ENCODE data around the gene DRICH1.
"Not testable (repeated sequence)": the region's sequence is repeated elsewhere in the genome, so short reads cannot be mapped to it uniquely, and the experiment has no call there.

DRICH1 gene

GRCh38 chr22:23632178-23632577 lies at the start of gene DRICH1:
Gene DRICH1, minus strand, starts transcription at chr22:23632321. Its CDS starts 298 bp downstream, at chr22:23632023.
- DNase-seq = no peak
- in situ Hi-C loops (cut with MboI; ENCODE audit: low pct_unique_long_range_greater_than_20kb, low sequenced_read_pairs) = no loop called here

- no peak for DNase-seq
- in situ Hi-C loops (cut with MboI; ENCODE audit: low pct_unique_long_range_greater_than_20kb, low sequenced_read_pairs) = no loop called here
Observed at GRCh38 chr22:23681026-23681809, 49.1 kb upstream of the DRICH1 start.

- DNase-seq = no peak
- in situ Hi-C loops (cut with MboI; ENCODE audit: low pct_unique_long_range_greater_than_20kb, low sequenced_read_pairs) = no loop called here
Observed at GRCh38 chr22:23678133-23678532, 46.0 kb upstream of the DRICH1 start.

GRCh38 chr22:23677701-23677995 lies 45.5 kb upstream of the DRICH1 start:
- DNase-seq = no peak
- in situ Hi-C loops (cut with MboI; ENCODE audit: low pct_unique_long_range_greater_than_20kb, low sequenced_read_pairs) = no loop called here

- DNase-seq; in situ Hi-C loops (cut with MboI; ENCODE audit: low pct_unique_long_range_greater_than_20kb, low sequenced_read_pairs): not testable (repeated sequence)
Observed at GRCh38 chr22:23676841-23677700, 45.0 kb upstream of the DRICH1 start.

GRCh38 chr22:23675502-23676415 lies 43.6 kb upstream of the DRICH1 start:
- in situ Hi-C loops (cut with MboI; ENCODE audit: low pct_unique_long_range_greater_than_20kb, low sequenced_read_pairs) = no loop called here
- DNase-seq = no peak

- in situ Hi-C loops (cut with MboI; ENCODE audit: low pct_unique_long_range_greater_than_20kb, low sequenced_read_pairs); DNase-seq: not testable (repeated sequence)
Observed at GRCh38 chr22:23674886-23675501, 42.9 kb upstream of the DRICH1 start.

GRCh38 chr22:23673826-23674690 lies 41.9 kb upstream of the DRICH1 start:
- no peak for DNase-seq
- in situ Hi-C loops (cut with MboI; ENCODE audit: low pct_unique_long_range_greater_than_20kb, low sequenced_read_pairs) = no loop called here

- no peak for DNase-seq
- in situ Hi-C loops (cut with MboI; ENCODE audit: low pct_unique_long_range_greater_than_20kb, low sequenced_read_pairs) = no loop called here
Observed at GRCh38 chr22:23673050-23673620, 41.0 kb upstream of the DRICH1 start.

GRCh38 chr22:23672307-23673049 lies 40.4 kb upstream of the DRICH1 start:
- DNase-seq; in situ Hi-C loops (cut with MboI; ENCODE audit: low pct_unique_long_range_greater_than_20kb, low sequenced_read_pairs): not testable (repeated sequence)

- in situ Hi-C loops (cut with MboI; ENCODE audit: low pct_unique_long_range_greater_than_20kb, low sequenced_read_pairs); DNase-seq: not testable (repeated sequence)
Observed at GRCh38 chr22:23671387-23671786, 39.3 kb upstream of the DRICH1 start.

- in situ Hi-C loops (cut with MboI; ENCODE audit: low pct_unique_long_range_greater_than_20kb, low sequenced_read_pairs) = no loop called here
- DNase-seq = no peak
Observed at GRCh38 chr22:23670378-23671295, 38.5 kb upstream of the DRICH1 start.

- DNase-seq; in situ Hi-C loops (cut with MboI; ENCODE audit: low pct_unique_long_range_greater_than_20kb, low sequenced_read_pairs): not testable (repeated sequence)
Observed at GRCh38 chr22:23660381-23660780, 28.3 kb upstream of the DRICH1 start.

GRCh38 chr22:23657727-23658126 lies 25.6 kb upstream of the DRICH1 start:
- in situ Hi-C loops (cut with MboI; ENCODE audit: low pct_unique_long_range_greater_than_20kb, low sequenced_read_pairs) = no loop called here
- no peak for DNase-seq

GRCh38 chr22:23655891-23656475 lies 23.9 kb upstream of the DRICH1 start:
- in situ Hi-C loops (cut with MboI; ENCODE audit: low pct_unique_long_range_greater_than_20kb, low sequenced_read_pairs) = no loop called here

GRCh38 chr22:23652711-23653110 lies 20.6 kb upstream of the DRICH1 start:
- no peak for DNase-seq
- in situ Hi-C loops (cut with MboI; ENCODE audit: low pct_unique_long_range_greater_than_20kb, low sequenced_read_pairs) = no loop called here

More at GRCh38 chr22:23655891-23656475, 23.9 kb upstream of the DRICH1 start:
- DNase-seq = no peak

All from KBM-7 (cell line).